Duodenal mucosa (tissue), 2 donors: ENCODE results near the gene TMF1.

Source experiments
- H3K27ac ChIP-seq: one replicate; pipeline ENCODE4 v1.7.0; 2013; ENCODE audit warnings: low read depth, low read length
- H3K27me3 ChIP-seq, 2 donors: one replicate each; pipeline ENCODE4 v1.7.0; 2013; ENCODE audit warnings: low read length in 2 of 2, control low read depth in 1 of 2; ENCODE audit not compliant: insufficient read depth in 2 of 2, control insufficient read depth in 1 of 2
- H3K36me3 ChIP-seq, 2 donors: one replicate each; pipeline ENCODE4 v1.7.0; 2013; ENCODE audit warnings: low read length in 2 of 2, control low read depth in 1 of 2; ENCODE audit not compliant: insufficient read depth in 2 of 2, control insufficient read depth in 1 of 2
- H3K4me1 ChIP-seq, 2 donors: one replicate each; pipeline ENCODE4 v1.7.0; 2013; ENCODE audit warnings: low read length in 2 of 2, control low read depth in 1 of 2; ENCODE audit not compliant: insufficient read depth in 2 of 2, control insufficient read depth in 1 of 2
- H3K4me3 ChIP-seq, 2 donors: one replicate each; pipeline ENCODE4 v1.7.0; 2013; ENCODE audit warnings: low read length in 2 of 2, low read depth in 1 of 2
- H3K9ac ChIP-seq, 2 donors: one replicate each; pipeline ENCODE4 v1.7.0; 2013; ENCODE audit warnings: low read length in 2 of 2, low read depth in 1 of 2
- H3K9me3 ChIP-seq, 2 donors: one replicate each; pipeline ENCODE4 v1.7.0; 2013; ENCODE audit warnings: low read length in 2 of 2, control low read depth in 1 of 2; ENCODE audit not compliant: control insufficient read depth in 1 of 2

Gene TMF1, protein sequence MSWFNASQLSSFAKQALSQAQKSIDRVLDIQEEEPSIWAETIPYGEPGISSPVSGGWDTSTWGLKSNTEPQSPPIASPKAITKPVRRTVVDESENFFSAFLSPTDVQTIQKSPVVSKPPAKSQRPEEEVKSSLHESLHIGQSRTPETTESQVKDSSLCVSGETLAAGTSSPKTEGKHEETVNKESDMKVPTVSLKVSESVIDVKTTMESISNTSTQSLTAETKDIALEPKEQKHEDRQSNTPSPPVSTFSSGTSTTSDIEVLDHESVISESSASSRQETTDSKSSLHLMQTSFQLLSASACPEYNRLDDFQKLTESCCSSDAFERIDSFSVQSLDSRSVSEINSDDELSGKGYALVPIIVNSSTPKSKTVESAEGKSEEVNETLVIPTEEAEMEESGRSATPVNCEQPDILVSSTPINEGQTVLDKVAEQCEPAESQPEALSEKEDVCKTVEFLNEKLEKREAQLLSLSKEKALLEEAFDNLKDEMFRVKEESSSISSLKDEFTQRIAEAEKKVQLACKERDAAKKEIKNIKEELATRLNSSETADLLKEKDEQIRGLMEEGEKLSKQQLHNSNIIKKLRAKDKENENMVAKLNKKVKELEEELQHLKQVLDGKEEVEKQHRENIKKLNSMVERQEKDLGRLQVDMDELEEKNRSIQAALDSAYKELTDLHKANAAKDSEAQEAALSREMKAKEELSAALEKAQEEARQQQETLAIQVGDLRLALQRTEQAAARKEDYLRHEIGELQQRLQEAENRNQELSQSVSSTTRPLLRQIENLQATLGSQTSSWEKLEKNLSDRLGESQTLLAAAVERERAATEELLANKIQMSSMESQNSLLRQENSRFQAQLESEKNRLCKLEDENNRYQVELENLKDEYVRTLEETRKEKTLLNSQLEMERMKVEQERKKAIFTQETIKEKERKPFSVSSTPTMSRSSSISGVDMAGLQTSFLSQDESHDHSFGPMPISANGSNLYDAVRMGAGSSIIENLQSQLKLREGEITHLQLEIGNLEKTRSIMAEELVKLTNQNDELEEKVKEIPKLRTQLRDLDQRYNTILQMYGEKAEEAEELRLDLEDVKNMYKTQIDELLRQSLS

DNA sequence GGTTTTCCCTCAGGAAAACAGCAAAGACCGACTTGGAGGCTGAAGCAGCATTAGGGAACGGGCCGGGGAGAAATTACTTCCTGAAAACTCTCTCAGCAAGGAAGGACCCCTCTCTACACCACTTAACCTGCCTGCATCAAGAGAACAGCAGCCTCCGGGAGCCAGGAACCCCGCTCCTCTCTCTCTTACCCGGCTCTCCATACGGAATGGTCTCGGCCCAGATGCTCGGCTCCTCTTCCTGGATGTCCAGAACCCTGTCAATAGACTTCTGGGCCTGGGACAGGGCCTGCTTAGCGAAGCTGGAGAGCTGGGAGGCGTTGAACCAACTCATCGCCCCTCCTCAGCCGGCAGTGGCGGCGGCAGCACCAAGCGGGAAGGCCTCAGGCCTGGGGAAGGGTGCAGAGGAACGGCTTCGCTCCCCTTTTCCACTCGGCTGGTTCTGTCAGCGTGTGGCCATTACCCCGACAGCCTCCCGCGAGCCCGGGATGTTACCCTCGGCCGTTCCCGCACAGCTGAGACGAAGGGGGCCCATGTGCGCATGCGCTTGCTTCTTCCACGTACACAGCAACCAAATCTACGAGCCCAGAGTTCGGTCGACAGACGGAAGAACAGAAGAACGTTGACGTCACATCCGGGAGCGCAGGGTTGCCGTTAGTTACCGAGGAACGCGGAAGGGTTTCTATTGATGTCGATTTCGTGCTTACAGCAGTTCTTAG is at the start of gene TMF1:
TMF1 (minus strand) TSS at position 578 of the 716 bp plus-strand sequence; CDS start at position 331, 247 bp downstream.
- peaks cover 12 to 16% of the 10 kb centered on the region in 2 donors for H3K36me3 ChIP-seq
- H3K4me1 ChIP-seq = peaks cover 25 to 31% of the 10 kb centered on the region in 2 donors

DNA sequence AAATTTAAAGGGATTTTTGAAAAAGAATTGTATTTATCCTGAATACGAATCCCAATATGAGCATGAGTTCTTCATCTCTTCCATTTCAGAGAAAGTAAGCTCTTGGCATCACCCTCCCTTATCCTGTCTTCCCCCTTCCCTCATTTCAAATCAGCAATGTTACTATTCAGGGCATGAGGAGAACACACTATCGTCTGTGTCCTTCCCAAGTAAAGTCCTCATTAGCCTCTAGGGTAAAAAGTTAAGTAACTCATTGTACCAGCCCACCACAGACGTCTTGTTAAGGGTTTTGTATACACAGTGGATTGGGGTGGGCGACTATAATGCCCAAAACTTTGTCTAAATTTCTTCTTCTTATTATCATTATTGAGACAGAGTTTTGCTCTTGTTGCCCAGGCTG is 47.4 kb upstream of the TMF1 start:
- Histone ChIP-seq H3K9ac (no peak overlapping the region), H3K4me3 (no peak overlapping the region), H3K36me3 (peaks cover 27 to 32% of the 10 kb centered on the region in 2 donors), H3K4me1 (peaks cover 8 to 19% of the 10 kb centered on the region in 2 donors), H3K27me3 (no peaks in the 10 kb centered on the region), H3K9me3 (no peaks in the 10 kb centered on the region), H3K27ac (no peak overlapping the region)

More for the DNA sequence above, at the start of gene TMF1:
- H3K27ac ChIP-seq = peak within 1 kb of the TSS; percentile 94
- no peaks in the 10 kb centered on the region for H3K27me3 ChIP-seq
- H3K9me3 ChIP-seq = no peaks in the 10 kb centered on the region
- peak within 1 kb of the TSS; percentile 88 to 98 for H3K9ac ChIP-seq
- H3K4me3 ChIP-seq = peak within 1 kb of the TSS; percentile 70 to 86

DNA sequence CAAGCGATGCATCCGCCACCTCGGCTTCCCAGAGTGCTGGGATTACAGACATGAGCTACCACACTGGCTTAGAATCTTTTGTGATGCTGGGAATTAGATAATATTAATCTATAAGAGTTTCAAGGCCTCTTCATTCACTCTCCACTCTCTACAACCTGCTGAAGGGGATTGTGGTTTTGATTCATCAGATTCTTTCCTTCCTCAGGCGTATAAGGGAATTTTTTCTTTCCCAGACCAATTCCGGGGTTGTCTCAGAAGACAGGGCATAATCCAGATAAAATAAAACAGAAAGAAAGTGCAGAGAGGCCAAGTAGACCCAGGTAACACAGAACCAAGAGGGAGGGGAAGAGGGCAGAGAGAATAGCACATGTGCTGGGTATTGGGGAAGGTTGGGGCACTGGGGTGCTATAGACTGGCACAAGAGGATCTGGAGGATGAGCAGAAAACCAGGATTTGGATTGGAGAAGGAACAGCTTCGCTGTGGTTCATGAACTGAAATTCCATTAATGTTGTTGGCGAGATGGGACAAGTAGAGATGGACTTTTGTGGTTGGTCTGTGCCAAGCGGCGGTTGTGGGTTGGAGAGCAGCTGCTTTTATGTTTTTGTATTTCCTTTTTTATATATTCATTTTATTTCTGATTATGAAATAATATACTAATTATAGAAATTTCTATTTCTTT is 45.4 kb upstream of the TMF1 start:
- Histone ChIP-seq H3K36me3 (peaks cover 9 to 17% of the 10 kb centered on the region in 2 donors), H3K4me1 (peaks cover 24 to 36% of the 10 kb centered on the region in 2 donors), H3K9me3 (no peaks in the 10 kb centered on the region), H3K27me3 (no peaks in the 10 kb centered on the region), H3K4me3 (no peak overlapping the region), H3K9ac (no peak overlapping the region), H3K27ac (no peak overlapping the region)

DNA sequence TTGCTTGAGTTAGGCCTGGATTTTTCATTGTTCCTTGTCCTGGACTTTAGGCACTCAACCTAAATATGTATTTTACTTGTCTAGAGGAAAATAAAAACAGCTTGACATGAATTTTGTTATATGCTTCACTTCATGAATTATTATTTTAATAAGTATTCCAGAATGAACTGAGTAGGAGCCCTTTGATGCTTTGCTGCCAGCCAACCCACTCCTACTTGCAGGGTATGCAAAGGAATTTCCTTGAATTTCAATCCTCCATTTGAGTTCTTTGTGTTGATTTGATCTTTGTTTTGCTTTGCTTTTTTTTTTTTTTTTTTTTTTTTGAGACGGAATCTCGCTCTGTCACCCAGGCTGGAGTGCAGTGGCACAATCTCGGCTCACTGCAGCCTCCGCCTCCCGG is 44.2 kb upstream of the TMF1 start:
- peaks cover 0 to 11% of the 10 kb centered on the region in 2 donors for H3K36me3 ChIP-seq
- no peak overlapping the region for H3K27ac ChIP-seq
- H3K9me3 ChIP-seq = no peaks in the 10 kb centered on the region
- H3K4me3 ChIP-seq = no peak overlapping the region
- H3K4me1 ChIP-seq = peaks cover 31 to 46% of the 10 kb centered on the region in 2 donors
- no peaks in the 10 kb centered on the region for H3K27me3 ChIP-seq
- no peak overlapping the region for H3K9ac ChIP-seq

DNA sequence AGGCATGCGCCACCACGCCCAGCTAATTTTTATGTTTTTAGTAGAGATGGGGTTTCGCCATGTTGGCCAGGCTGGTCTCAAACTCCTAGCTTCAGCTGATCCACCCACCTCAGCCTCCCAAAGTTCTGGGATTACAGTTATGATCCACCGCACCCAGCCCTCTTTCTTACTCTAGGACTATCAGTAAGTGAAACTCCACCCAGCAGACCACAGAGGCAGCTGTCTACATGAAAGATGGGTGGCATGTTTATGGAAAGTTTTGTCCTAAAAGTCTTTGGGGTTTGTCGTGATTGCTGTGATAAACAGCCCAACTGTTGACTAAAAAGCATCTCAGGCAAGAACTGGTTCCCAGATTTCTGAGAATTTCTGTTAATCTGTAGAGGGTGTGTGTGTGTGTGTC is 43.5 kb upstream of the TMF1 start:
- peaks cover 0 to 9% of the 10 kb centered on the region in 2 donors for H3K36me3 ChIP-seq
- H3K27ac ChIP-seq = no peak overlapping the region

DNA sequence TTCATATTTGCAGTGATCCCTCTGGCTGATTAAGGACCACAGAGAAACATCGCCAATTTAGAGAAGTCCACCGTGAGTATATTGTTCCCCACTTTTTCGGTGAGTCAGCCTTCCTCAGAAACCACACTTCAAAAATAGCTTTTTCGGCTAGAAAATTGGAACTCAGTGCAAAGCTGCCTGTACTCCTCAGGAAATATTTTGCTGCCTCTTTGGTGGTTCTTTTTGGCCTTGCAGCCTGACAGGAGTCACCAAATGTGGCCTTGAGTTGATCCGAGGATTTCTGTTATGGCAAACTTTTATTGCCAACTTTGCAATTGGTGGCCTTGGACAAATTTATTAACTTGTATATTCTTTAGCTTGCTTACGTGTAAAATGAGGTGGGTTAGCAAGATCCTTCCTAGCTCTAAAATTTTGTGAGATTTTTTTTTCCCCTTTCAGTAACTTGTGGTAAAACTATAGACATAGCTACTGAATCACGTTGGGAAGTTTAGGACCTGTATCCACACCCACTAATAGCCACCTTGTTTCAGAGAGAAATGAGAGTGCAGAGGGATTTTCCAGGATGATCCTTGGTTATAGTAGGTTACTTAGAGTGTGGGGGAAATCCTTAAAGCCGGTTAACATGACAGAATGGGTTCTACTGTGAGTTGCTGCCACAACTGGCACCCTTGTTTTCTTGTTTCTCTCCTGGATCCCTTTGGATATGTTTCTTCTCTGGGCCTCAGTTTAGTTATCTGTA is 42.5 kb upstream of the TMF1 start:
- Histone ChIP-seq H3K27me3 (no peaks in the 10 kb centered on the region), H3K4me1 (peaks cover 44 to 60% of the 10 kb centered on the region in 2 donors), H3K9me3 (no peaks in the 10 kb centered on the region), H3K4me3 (no peak overlapping the region), H3K36me3 (peaks cover 0 to 8% of the 10 kb centered on the region in 2 donors), H3K9ac (peak overlapping the region in 1 of 2 donors; percentile 29), H3K27ac (no peak overlapping the region)

More for the DNA sequence above, 43.5 kb upstream of the TMF1 start:
- no peaks in the 10 kb centered on the region for H3K9me3 ChIP-seq
- H3K4me1 ChIP-seq = peaks cover 34 to 52% of the 10 kb centered on the region in 2 donors
- no peak overlapping the region for H3K4me3 ChIP-seq
- no peak overlapping the region for H3K9ac ChIP-seq
- no peaks in the 10 kb centered on the region for H3K27me3 ChIP-seq

DNA sequence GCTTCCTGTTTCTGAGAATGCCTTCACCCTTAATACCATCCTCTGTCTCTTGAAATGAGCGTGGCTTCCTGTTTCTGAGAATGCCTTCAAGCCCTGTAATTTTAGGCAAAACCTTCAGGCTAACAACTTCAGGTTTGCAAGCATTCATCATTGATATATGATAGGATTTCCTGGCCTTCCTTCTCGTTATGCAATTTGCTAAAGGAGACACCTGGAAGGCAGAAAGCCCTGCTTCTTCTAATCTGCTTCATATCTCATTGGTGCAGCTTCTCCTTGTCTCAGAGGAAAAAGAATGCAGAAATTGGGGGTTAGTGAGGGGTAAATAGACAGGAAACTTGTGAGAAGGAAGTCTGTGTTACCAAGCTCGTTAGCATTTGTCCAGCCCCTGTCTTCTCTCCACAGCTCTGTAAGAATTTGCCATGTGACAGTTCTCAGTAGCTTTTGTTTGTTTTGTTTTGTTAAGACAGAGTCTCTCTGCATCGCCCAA is 39.9 kb upstream of the TMF1 start:
- Histone ChIP-seq H3K4me1 (peaks cover 66 to 82% of the 10 kb centered on the region in 2 donors), H3K27ac (peak overlapping the region; percentile 46), H3K36me3 (peaks cover 0 to 6% of the 10 kb centered on the region in 2 donors), H3K9ac (peak overlapping the region; percentile 15 to 20), H3K9me3 (no peaks in the 10 kb centered on the region), H3K27me3 (no peaks in the 10 kb centered on the region), H3K4me3 (peak overlapping the region in 1 of 2 donors; percentile 51)

DNA sequence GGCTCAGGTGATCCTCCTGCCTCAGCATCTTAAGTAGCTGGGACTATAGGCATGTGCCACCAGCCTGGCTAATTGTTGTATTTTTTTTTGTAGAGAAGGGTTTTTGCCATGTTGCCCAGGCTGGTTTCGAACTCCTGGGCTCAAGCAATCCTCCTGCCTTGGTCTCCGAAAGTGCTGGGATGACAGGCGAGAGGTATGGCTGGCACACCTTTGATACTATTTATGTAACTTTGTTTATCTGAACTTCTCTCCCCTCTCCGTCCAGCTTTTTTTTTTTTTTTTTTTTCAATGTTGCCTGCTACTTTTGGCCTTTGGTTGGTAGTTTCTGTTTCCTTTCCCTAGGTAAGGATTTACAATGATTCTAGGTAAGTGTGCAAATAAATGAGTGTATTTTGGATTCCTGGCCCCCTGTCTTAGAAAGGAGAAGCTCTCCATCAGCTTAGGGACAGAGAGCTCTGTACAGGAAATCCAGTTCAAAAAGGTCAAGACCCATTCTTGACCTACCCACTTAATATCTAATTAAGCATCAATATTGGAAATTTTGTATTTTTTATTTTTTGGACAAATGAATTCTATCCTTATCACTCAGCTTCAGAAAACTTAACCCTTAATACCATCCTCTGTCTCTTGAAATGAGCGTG is 39.4 kb upstream of the TMF1 start:
- peaks cover 0 to 6% of the 10 kb centered on the region in 2 donors for H3K36me3 ChIP-seq
- H3K9ac ChIP-seq = peak overlapping the region in 1 of 2 donors; percentile 22
- H3K27me3 ChIP-seq = no peaks in the 10 kb centered on the region
- peaks cover 67 to 84% of the 10 kb centered on the region in 2 donors for H3K4me1 ChIP-seq
- H3K9me3 ChIP-seq = no peaks in the 10 kb centered on the region
- H3K27ac ChIP-seq = no peak overlapping the region
- H3K4me3 ChIP-seq = peak overlapping the region in 1 of 2 donors; percentile 19
